B cell (primary cell): ENCODE data around the gene KIRREL3. TPM values are rescaled to one million over a fixed set of nuclear protein-coding genes. Genes with fewer than 3 reads are reported as not detected.

Experiments used
- ATAC-seq: fragments of 200-7000 bp; cut with Tn5 transposase; one replicate; pipeline ENCODE4 v1.10.0; 2021; ENCODE audit warnings: low read depth, mild to moderate bottlenecking, moderate number of reproducible peaks, moderate library complexity
- CTCF ChIA-PET: fragments of 350-600 bp; sonication (Branson Sonifier 250); formaldehyde crosslinking; loops from one replicate; lab custom pipeline; 2021; ENCODE audit warnings: antibody characterized with exemption, inconsistent platforms; lab: Charles Lee
- POLR2A ChIA-PET: fragments of 350-600 bp; sonication (Branson Sonifier 250); formaldehyde crosslinking; loops from one replicate; lab custom pipeline; 2021; ENCODE audit warnings: antibody characterized with exemption; lab: Charles Lee
- DNase-seq: peaks from one replicate; pipeline ENCODE4 v3.0.0; 2013
- H2AFZ ChIP-seq: 2 replicates; pipeline ENCODE4 v1.6.1; 2012; ENCODE audit warnings: mild to moderate bottlenecking, low read depth, low read length; ENCODE audit not compliant: insufficient read depth, poor library complexity, severe bottlenecking
- H3K27ac ChIP-seq, 2 donors: 1 replicate in 1 of 2; 2 replicates in 1 of 2; pipeline ENCODE4 v1.5.1; 2012 to 2013; ENCODE audit warnings: low read length in 2 of 2, mild to moderate bottlenecking in 2 of 2, moderate library complexity in 1 of 2
- H3K27me3 ChIP-seq, 4 experiments: fragments of 200-600 bp in 1 of 4; sonication (generic) in 1 of 4; replicated peaks in 1 of 4; 1 replicate in 2 of 4; 2 replicates in 2 of 4; pipeline versions ENCODE4 v1.6.1 to v1.7.0; 2013 to 2016; ENCODE audit warnings: low read length in 3 of 4, mild to moderate bottlenecking in 2 of 4, mixed read lengths in 1 of 4, moderate library complexity in 1 of 4; ENCODE audit not compliant: insufficient read depth in 4 of 4, control insufficient read depth in 3 of 4; ENCODE audit errors: control extremely low read depth in 1 of 4
- H3K36me3 ChIP-seq, 2 experiments: replicated peaks in 1 of 2; 1 replicate in 1 of 2; 2 replicates in 1 of 2; pipeline versions ENCODE4 v1.6.1 to v1.7.1; 2013; ENCODE audit warnings: low read length in 1 of 2; ENCODE audit not compliant: insufficient read depth in 2 of 2, control insufficient read depth in 1 of 2; ENCODE audit errors: control extremely low read depth in 1 of 2, extremely low read depth in 1 of 2
- H3K4me1 ChIP-seq, 2 donors: fragments of 200-600 bp in 1 of 2; sonication (generic) in 1 of 2; 1 replicate in 1 of 2; 2 replicates in 1 of 2; pipeline versions ENCODE4 v1.5.1 to v1.6.1; 2013 to 2017; ENCODE audit warnings: low read length in 2 of 2; ENCODE audit not compliant: control insufficient read depth in 2 of 2, insufficient read depth in 2 of 2
- H3K4me2 ChIP-seq: replicated peaks from 2 replicates; pipeline ENCODE3; 2012; ENCODE audit warnings: mild to moderate bottlenecking, low read depth, low read length; ENCODE audit not compliant: poor library complexity, severe bottlenecking
- H3K4me3 ChIP-seq, 5 experiments: fragments of 200-600 bp in 1 of 5; sonication (generic) in 1 of 5; 1 replicate in 3 of 5; 2 replicates in 2 of 5; pipeline versions ENCODE4 v1.5.1 to v1.7.0; 2011 to 2016; ENCODE audit warnings: low read length in 4 of 5, mild to moderate bottlenecking in 4 of 5, low read depth in 2 of 5, control low read depth in 1 of 5, moderate library complexity in 1 of 5; ENCODE audit not compliant: insufficient read depth in 1 of 5; ENCODE audit errors: control extremely low read depth in 1 of 5, extremely low read depth in 1 of 5
- H3K79me2 ChIP-seq: fragments of 200-600 bp; sonication (generic); one replicate; pipeline ENCODE4 v1.6.0; 2016; ENCODE audit warnings: low read length; ENCODE audit not compliant: control insufficient read depth, insufficient read depth
- H3K9ac ChIP-seq: fragments of 200-600 bp; sonication (generic); 2 replicates; pipeline ENCODE4 v1.6.1; 2017; ENCODE audit warnings: mild to moderate bottlenecking, low read length, moderate library complexity
- H3K9me3 ChIP-seq, 3 donors: one replicate each; pipeline versions ENCODE4 v1.6.1 to v1.7.1; 2013; ENCODE audit warnings: low read length in 2 of 3; ENCODE audit not compliant: control insufficient read depth in 2 of 3, insufficient read depth in 1 of 3; ENCODE audit errors: control extremely low read depth in 1 of 3
- H4K20me1 ChIP-seq: 2 replicates; pipeline ENCODE4 v1.6.0; 2012; ENCODE audit warnings: mild to moderate bottlenecking, low read length; ENCODE audit not compliant: insufficient read depth, control insufficient read depth, poor library complexity, severe bottlenecking
- H3K27ac Mint-ChIP-seq: one replicate; pipeline ENCODE4 v1.8.0; 2021; ENCODE audit warnings: mixed read lengths
- H3K27me3 Mint-ChIP-seq: one replicate; pipeline ENCODE4 v1.8.0; 2021; ENCODE audit warnings: mixed read lengths
- H3K4me1 Mint-ChIP-seq: one replicate; pipeline ENCODE4 v1.8.0; 2021; ENCODE audit warnings: mixed read lengths
- H3K4me3 Mint-ChIP-seq: one replicate; pipeline ENCODE4 v1.8.0; 2021; ENCODE audit warnings: mixed read lengths
- H3K9me3 Mint-ChIP-seq: one replicate; pipeline ENCODE4 v1.8.0; 2022; ENCODE audit warnings: mixed read lengths; ENCODE audit not compliant: insufficient read depth
- EZH2 ChIP-seq: IDR thresholded peaks from 2 replicates; pipeline ENCODE4 v1.6.1; 2012; ENCODE audit warnings: borderline replicate concordance, low read depth, mild to moderate bottlenecking, moderate library complexity, low read length; ENCODE audit not compliant: insufficient read depth, poor library complexity, severe bottlenecking
- WGBS: methylation state at CpG from one replicate; pipeline ENCODE4 v1.1.5; 2013; ENCODE audit warnings: missing lambda C conversion rate; ENCODE audit not compliant: insufficient coverage; 5-methylcytosine and 5-hydroxymethylcytosine counted together
- intact Hi-C: fragments of 100-400 bp; cut with micrococcal nuclease; formaldehyde crosslinking; loops from one replicate; pipeline ENCODE4 v1.10.0; 2022
- polyA plus RNA-seq: library from polyadenylated mRNA; depleted of rRNA; stranded (reverse); fragments of >200 nt; gene quantifications from 2 replicates; pipeline ENCODE4 v1.2.3, GENCODE V29; 2012
- total RNA-seq, 2 donors: library from RNA; stranded (reverse); fragments of 120-200 nt in 1 of 2; gene quantifications; 1 replicate in 1 of 2; 2 replicates in 1 of 2; pipeline versions ENCODE4 v1.2.3 to v1.2.4, GENCODE V29; 2013 to 2022
- TF ChIP-seq, protein P1 (sequence below): fragments of 200-600 bp; IDR thresholded peaks from one replicate; pipeline ENCODE4 v1.8.0; 2022; ENCODE audit warnings: antibody characterized with exemption, mild to moderate bottlenecking

The KIRREL3 gene
- total and polyA plus RNA-seq, 2 donors (not counting 1 experiment from before 2014, with no cell fraction given) = not detected

DNA sequence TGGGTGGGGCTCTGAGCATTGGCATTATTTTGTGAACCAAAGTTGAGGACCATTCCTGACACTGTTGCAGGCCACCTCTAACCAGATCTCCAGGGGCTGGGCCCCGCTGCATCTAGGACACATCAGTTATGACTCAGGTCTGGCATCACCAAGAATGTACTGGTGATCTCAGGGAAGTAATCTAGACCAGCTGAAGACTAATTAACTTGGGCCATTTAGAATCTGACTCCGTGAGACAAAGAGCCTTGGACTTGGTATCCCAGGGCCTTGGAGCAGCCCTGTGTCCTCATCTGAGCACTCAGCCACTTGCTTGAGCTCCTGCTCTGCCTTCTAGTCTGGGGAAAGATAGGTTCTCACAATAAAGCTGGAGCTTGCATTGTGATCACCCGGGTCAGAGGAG is 200.6 kb downstream of the KIRREL3 start:
- no peaks in the 10 kb centered on the region for H3K36me3 ChIP-seq
- H2AFZ ChIP-seq = no peak overlapping the region
- WGBS = 74% methylated on average over 2 of the region's 3 CpGs
- H3K4me3 ChIP-seq = no peak overlapping the region
- no peaks in the 10 kb centered on the region for H3K27me3 ChIP-seq
- DNase-seq (no peak), ATAC-seq (no peak)
- Mint-ChIP-seq H3K4me3 (no peak overlapping the region), H3K27me3 (peaks cover 1% of the 10 kb centered on the region), H3K4me1 (no peaks in the 10 kb centered on the region), H3K27ac (no peak overlapping the region), H3K9me3 (no peaks in the 10 kb centered on the region)
- POLR2A ChIA-PET = no interaction called here
- no peak overlapping the region for H3K27ac ChIP-seq
- H3K4me2 ChIP-seq = no peak overlapping the region
- H3K79me2 ChIP-seq = no peaks in the 10 kb centered on the region
- no peaks in the 10 kb centered on the region for H4K20me1 ChIP-seq
- intact Hi-C loops = no loop called here
- TF ChIP-seq, protein P1, sequence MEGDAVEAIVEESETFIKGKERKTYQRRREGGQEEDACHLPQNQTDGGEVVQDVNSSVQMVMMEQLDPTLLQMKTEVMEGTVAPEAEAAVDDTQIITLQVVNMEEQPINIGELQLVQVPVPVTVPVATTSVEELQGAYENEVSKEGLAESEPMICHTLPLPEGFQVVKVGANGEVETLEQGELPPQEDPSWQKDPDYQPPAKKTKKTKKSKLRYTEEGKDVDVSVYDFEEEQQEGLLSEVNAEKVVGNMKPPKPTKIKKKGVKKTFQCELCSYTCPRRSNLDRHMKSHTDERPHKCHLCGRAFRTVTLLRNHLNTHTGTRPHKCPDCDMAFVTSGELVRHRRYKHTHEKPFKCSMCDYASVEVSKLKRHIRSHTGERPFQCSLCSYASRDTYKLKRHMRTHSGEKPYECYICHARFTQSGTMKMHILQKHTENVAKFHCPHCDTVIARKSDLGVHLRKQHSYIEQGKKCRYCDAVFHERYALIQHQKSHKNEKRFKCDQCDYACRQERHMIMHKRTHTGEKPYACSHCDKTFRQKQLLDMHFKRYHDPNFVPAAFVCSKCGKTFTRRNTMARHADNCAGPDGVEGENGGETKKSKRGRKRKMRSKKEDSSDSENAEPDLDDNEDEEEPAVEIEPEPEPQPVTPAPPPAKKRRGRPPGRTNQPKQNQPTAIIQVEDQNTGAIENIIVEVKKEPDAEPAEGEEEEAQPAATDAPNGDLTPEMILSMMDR = no peak
- no peak for TF ChIP-seq EZH2
- CTCF ChIA-PET = no interaction called here
- no peaks in the 10 kb centered on the region for H3K4me1 ChIP-seq
- H3K9me3 ChIP-seq = no peaks in the 10 kb centered on the region
- no peak overlapping the region for H3K9ac ChIP-seq

DNA sequence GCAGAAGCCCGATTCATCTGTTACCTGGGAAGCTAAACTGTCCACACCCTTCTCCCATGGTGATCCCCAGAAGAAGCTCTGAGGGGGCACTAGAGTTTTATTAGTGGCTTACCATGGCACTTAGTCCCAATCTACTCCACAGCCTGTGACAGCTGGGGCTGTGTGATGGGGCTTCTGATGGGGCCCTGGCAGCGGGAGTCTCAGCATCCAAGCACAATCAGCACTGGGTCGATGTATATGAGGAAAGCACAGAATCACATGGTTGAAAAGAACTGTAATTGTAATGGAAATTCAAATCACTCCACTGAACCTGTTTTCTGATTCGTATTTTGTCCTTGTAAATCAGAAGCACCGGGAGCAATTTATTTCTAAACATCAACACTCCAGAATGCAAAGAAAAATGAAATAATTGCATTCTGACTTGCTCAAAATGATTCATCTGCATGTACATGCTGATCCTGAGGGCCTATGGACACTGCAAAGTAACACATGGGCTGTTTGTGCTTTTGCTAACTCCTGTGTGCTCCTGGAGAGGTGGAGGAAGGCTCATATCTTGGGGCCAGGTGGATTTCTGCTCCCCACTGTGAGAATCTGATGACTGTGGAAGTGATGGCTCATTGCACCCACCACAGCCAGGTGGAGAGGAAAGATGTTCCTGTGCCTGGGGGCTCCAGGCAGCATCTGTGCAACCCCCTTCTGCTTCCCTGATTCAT is 203.0 kb downstream of the KIRREL3 start:
- H3K9me3 Mint-ChIP-seq = no peaks in the 10 kb centered on the region
- Histone ChIP-seq H3K27me3 (no peaks in the 10 kb centered on the region), H3K9me3 (no peaks in the 10 kb centered on the region), H3K36me3 (no peaks in the 10 kb centered on the region), H2AFZ (no peak overlapping the region), H3K9ac (no peak overlapping the region), H3K79me2 (no peaks in the 10 kb centered on the region), H3K4me1 (no peaks in the 10 kb centered on the region), H3K4me2 (no peak overlapping the region), H3K27ac (no peak overlapping the region), H4K20me1 (no peaks in the 10 kb centered on the region), H3K4me3 (no peak overlapping the region)
- no peaks in the 10 kb centered on the region for H3K4me1 Mint-ChIP-seq
- DNase-seq (no peak), ATAC-seq (no peak)
- H3K4me3 Mint-ChIP-seq = no peak overlapping the region
- no peak for TF ChIP-seq EZH2
- TF ChIP-seq, protein P1 = no peak
- intact Hi-C loops = no loop called here
- 72% methylated on average over 3 of the region's 5 CpGs for WGBS
- H3K27me3 Mint-ChIP-seq = peaks cover 5% of the 10 kb centered on the region
- ChIA-PET POLR2A (no interaction called here), CTCF (no interaction called here)
- no peak overlapping the region for H3K27ac Mint-ChIP-seq
